Peyer's patch (tissue), 4 donors: ENCODE results near the gene NPTXR.

ENCODE experiments used
- POLR2A ChIP-seq, 2 donors: fragments of 450-650 bp; IDR thresholded peaks; one replicate each; pipeline ENCODE4 v1.5.1; 2017; ENCODE audit warnings: antibody characterized with exemption in 2 of 2, mild to moderate bottlenecking in 2 of 2, moderate library complexity in 2 of 2
- TF ChIP-seq, protein P1 (sequence below), 6 experiments: fragments of 450-650 bp in 4 of 6; fragments of 200-600 bp in 2 of 6; sonication (generic) in 1 of 6; IDR thresholded peaks; one replicate each; pipeline ENCODE4 v1.5.1; 2017 to 2019; ENCODE audit warnings: antibody characterized with exemption in 6 of 6, mild to moderate bottlenecking in 3 of 6, moderate library complexity in 1 of 6

DNA sequence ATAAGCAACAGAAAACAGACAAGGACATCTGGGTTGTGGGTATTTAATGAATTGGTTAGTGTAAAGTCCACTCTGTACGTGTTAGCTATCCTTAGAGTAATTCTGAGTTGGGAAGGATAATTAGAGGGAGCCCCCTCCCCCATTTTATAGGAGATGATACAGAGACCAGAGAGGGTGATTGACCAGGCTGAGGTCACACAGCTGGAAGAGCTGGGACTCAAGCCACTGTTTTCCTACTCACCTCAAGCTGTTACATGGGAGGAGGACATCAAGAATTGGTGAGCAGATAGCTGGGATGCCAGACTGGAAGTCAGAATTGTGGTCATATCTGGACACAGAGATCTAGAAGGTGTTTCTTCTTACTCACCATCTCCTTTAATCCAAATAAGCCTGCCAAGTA, 8.7 kb upstream of the NPTXR start:
- TF ChIP-seq, protein P1, sequence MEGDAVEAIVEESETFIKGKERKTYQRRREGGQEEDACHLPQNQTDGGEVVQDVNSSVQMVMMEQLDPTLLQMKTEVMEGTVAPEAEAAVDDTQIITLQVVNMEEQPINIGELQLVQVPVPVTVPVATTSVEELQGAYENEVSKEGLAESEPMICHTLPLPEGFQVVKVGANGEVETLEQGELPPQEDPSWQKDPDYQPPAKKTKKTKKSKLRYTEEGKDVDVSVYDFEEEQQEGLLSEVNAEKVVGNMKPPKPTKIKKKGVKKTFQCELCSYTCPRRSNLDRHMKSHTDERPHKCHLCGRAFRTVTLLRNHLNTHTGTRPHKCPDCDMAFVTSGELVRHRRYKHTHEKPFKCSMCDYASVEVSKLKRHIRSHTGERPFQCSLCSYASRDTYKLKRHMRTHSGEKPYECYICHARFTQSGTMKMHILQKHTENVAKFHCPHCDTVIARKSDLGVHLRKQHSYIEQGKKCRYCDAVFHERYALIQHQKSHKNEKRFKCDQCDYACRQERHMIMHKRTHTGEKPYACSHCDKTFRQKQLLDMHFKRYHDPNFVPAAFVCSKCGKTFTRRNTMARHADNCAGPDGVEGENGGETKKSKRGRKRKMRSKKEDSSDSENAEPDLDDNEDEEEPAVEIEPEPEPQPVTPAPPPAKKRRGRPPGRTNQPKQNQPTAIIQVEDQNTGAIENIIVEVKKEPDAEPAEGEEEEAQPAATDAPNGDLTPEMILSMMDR (IDR thresholded peaks at IDR 0.05), result no peak
- TF ChIP-seq POLR2A (IDR thresholded peaks at IDR 0.05), result no peak
